ENCODE data around the gene CTLA4.

Gene CTLA4

GRCh38 chr2:203900253-203900652 lies 32.7 kb downstream of the CTLA4 start:
- intact Hi-C loops (cut with DNase I; ENCODE audit: low total_unique reads), result loop anchor here (10.0 kb wide), 1 partner anchor 415 kb away; no protein-coding TSS in a partner anchor
- H3K27ac ChIP-seq, result peak overlapping the region; percentile 16 to 18
- no peak for DNase-seq
- no peaks in the 10 kb centered on the region for H3K36me3 ChIP-seq
- H3K4me1 ChIP-seq, result peaks cover 0 to 20% (median 11%) of the 10 kb centered on the region in 4 donors
- H3K4me3 ChIP-seq, result no peak overlapping the region
- H3K27me3 ChIP-seq, result no peaks in the 10 kb centered on the region
- no peak for TF ChIP-seq CTCF (IDR thresholded peaks at IDR 0.05)
- peaks cover 3 to 18% (median 3%) of the 10 kb centered on the region in 3 donors for H3K9me3 ChIP-seq

- H3K9me3 ChIP-seq, result peaks cover 3 to 18% (median 3%) of the 10 kb centered on the region in 3 donors
- peaks cover 0 to 25% (median 16%) of the 10 kb centered on the region in 4 donors for H3K4me1 ChIP-seq
- no peak for DNase-seq
- peak overlapping the region in 1 of 2 donors; percentile 15 for H3K27ac ChIP-seq
- H3K27me3 ChIP-seq, result no peaks in the 10 kb centered on the region
- H3K36me3 ChIP-seq, result no peaks in the 10 kb centered on the region
- no peak overlapping the region for H3K4me3 ChIP-seq
- TF ChIP-seq CTCF (IDR thresholded peaks at IDR 0.05), result no peak
- intact Hi-C loops (cut with DNase I; ENCODE audit: low total_unique reads), result loop anchor here (10.0 kb wide), 1 partner anchor 419 kb away; no protein-coding TSS in a partner anchor
Observed at GRCh38 chr2:203904022-203904421, 36.5 kb downstream of the CTLA4 start.

- intact Hi-C loops (cut with DNase I; ENCODE audit: low total_unique reads), result loop anchor here (10.0 kb wide), 1 partner anchor 421 kb away; no protein-coding TSS in a partner anchor
- Histone ChIP-seq H3K9me3 (peaks cover 3 to 18% (median 3%) of the 10 kb centered on the region in 3 donors), H3K36me3 (no peaks in the 10 kb centered on the region), H3K4me3 (no peak overlapping the region), H3K27ac (no peak overlapping the region), H3K27me3 (no peaks in the 10 kb centered on the region), H3K4me1 (peaks cover 0 to 24% (median 9%) of the 10 kb centered on the region in 4 donors)
- DNase-seq, result no peak
- TF ChIP-seq CTCF (IDR thresholded peaks at IDR 0.05), result no peak
Observed at GRCh38 chr2:203905656-203906055, 38.1 kb downstream of the CTLA4 start.

- H3K27me3 ChIP-seq, result no peaks in the 10 kb centered on the region
- intact Hi-C loops (cut with DNase I; ENCODE audit: low total_unique reads), result loop anchor here (10.0 kb wide), 1 partner anchor 423 kb away; no protein-coding TSS in a partner anchor
- TF ChIP-seq CTCF (IDR thresholded peaks at IDR 0.05), result no peak
- H3K4me3 ChIP-seq, result no peak overlapping the region
- H3K27ac ChIP-seq, result no peak overlapping the region
- no peaks in the 10 kb centered on the region for H3K9me3 ChIP-seq
- peaks cover 0 to 22% (median 8%) of the 10 kb centered on the region in 4 donors for H3K4me1 ChIP-seq
- H3K36me3 ChIP-seq, result no peaks in the 10 kb centered on the region
- no peak for DNase-seq
Observed at GRCh38 chr2:203908066-203908796, 40.7 kb downstream of the CTLA4 start.

- TF ChIP-seq CTCF (IDR thresholded peaks at IDR 0.05), result no peak
- H3K27ac ChIP-seq, result peak overlapping the region in 1 of 2 donors; percentile 18
- H3K4me3 ChIP-seq, result no peak overlapping the region
- H3K4me1 ChIP-seq, result peaks cover 0 to 24% (median 8%) of the 10 kb centered on the region in 4 donors
- DNase-seq, result no peak
- H3K9me3 ChIP-seq, result no peaks in the 10 kb centered on the region
- H3K36me3 ChIP-seq, result no peaks in the 10 kb centered on the region
- intact Hi-C loops (cut with DNase I; ENCODE audit: low total_unique reads), result loop anchor here (10.0 kb wide), 1 partner anchor 424 kb away; no protein-coding TSS in a partner anchor
- H3K27me3 ChIP-seq, result no peaks in the 10 kb centered on the region
Observed at GRCh38 chr2:203908797-203909185, 41.2 kb downstream of the CTLA4 start.

All from tibial artery (tissue), 4 donors.